ENCODE data around the gene INSL3.

DNA sequence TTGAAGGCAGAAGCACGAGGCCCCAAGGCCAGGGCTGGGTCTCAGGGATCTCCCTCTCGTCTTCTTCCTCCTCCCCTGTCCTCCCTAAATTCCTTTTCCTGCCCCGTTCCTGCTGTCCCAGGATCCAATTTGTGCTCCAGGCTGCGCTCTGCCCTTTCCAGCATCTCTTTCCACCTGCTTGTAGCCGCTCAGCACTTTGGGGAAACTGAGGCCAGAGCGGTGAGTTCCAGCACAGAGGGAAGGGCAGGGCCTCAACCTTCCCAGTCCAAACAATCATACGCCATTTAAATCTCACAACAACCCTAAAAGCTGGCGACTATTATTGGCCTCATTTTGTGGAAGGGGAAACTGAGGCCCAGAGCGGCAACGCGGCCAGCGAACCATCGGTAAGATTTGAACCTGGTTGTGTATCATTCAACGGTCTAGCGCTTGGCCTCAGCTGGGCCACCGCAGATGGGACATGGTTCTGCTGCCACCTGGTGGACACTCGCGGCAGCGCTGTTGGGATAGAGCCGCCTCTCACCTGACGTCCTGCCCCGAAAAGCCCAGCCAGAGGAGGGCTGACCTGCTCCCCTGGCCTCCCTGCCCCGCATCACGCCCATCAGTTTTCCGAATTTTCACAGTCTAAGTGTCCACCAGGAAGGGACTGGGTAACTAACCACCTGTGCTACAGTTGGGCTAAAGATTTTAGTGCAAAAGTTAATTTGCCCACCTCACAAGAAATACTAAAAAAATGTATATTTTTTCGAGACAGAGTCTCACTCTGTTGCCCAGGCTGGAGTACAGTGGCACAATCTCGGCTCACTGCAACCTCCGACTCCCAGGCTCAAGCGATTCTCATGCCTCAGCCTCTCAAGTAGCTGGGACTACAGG is 34.2 kb upstream of the INSL3 start:
- TF ChIP-seq REST (IDR thresholded peaks at IDR 0.05; ENCODE audit: low read depth, low read length), result no peak
- TF ChIP-seq RAD21 (IDR thresholded peaks at IDR 0.05; ENCODE audit: low read length), result peak; percentile 98
- TF ChIP-seq RCOR1 (IDR thresholded peaks at IDR 0.05; ENCODE audit: low read length), result peak; percentile 47; the same call in 1 of the 2 replicates
- TF ChIP-seq, protein P1, sequence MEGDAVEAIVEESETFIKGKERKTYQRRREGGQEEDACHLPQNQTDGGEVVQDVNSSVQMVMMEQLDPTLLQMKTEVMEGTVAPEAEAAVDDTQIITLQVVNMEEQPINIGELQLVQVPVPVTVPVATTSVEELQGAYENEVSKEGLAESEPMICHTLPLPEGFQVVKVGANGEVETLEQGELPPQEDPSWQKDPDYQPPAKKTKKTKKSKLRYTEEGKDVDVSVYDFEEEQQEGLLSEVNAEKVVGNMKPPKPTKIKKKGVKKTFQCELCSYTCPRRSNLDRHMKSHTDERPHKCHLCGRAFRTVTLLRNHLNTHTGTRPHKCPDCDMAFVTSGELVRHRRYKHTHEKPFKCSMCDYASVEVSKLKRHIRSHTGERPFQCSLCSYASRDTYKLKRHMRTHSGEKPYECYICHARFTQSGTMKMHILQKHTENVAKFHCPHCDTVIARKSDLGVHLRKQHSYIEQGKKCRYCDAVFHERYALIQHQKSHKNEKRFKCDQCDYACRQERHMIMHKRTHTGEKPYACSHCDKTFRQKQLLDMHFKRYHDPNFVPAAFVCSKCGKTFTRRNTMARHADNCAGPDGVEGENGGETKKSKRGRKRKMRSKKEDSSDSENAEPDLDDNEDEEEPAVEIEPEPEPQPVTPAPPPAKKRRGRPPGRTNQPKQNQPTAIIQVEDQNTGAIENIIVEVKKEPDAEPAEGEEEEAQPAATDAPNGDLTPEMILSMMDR (IDR thresholded peaks at IDR 0.05), result peak; percentile 92
- TF ChIP-seq EZH2phosphoT487 (IDR thresholded peaks at IDR 0.05; ENCODE audit: borderline replicate concordance, low read depth), result no peak
- peak; percentile 91 for TF ChIP-seq SMC3 (IDR thresholded peaks at IDR 0.05; ENCODE audit: low read depth, low read length)
- no peak for TF ChIP-seq MXI1 (IDR thresholded peaks at IDR 0.05; ENCODE audit: low read depth, low read length)
- TF ChIP-seq EP300 (IDR thresholded peaks at IDR 0.05; ENCODE audit: borderline replicate concordance in 1 of 2, low read depth in 1 of 2, low read length in 1 of 2), result no peak
- TF ChIP-seq IRF3 (IDR thresholded peaks at IDR 0.05; ENCODE audit: low read depth, low read length), result no peak
- TF ChIP-seq, protein P2, sequence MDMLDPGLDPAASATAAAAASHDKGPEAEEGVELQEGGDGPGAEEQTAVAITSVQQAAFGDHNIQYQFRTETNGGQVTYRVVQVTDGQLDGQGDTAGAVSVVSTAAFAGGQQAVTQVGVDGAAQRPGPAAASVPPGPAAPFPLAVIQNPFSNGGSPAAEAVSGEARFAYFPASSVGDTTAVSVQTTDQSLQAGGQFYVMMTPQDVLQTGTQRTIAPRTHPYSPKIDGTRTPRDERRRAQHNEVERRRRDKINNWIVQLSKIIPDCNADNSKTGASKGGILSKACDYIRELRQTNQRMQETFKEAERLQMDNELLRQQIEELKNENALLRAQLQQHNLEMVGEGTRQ (IDR thresholded peaks at IDR 0.05; ENCODE audit: borderline replicate concordance, low read depth, low read length), result no peak
- TF ChIP-seq, protein P3, sequence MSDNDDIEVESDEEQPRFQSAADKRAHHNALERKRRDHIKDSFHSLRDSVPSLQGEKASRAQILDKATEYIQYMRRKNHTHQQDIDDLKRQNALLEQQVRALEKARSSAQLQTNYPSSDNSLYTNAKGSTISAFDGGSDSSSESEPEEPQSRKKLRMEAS (IDR thresholded peaks at IDR 0.05; ENCODE audit: low read depth), result no peak
- TF ChIP-seq RXRA (IDR thresholded peaks at IDR 0.05; ENCODE audit: borderline replicate concordance, low read depth), result no peak
- no peak for TF ChIP-seq POLR2AphosphoS5 (IDR thresholded peaks at IDR 0.05; ENCODE audit: low read depth, low read length)
- peak; percentile 47 for TF ChIP-seq CHD2 (IDR thresholded peaks at IDR 0.05; ENCODE audit: low read length, partially characterized antibody)

Measured in SK-N-SH (cell line).